ENCODE measurements around the gene DMKN. TPM values are rescaled to one million over a fixed set of nuclear protein-coding genes. Genes with fewer than 3 reads are reported as not detected.

Gene DMKN
- 57.0 and 64.1 TPM in 2 replicates for total RNA-seq
- 99.5 and 111 TPM in 2 replicates for polyA plus RNA-seq

- Histone ChIP-seq H4K20me1 (ENCODE audit: insufficient read depth, poor library complexity, severe bottlenecking) (no peaks in the 10 kb centered on the region), H3K9me2 (replicated peaks; ENCODE audit: insufficient read depth) (no peaks in the 10 kb centered on the region), H3K4me1 (ENCODE audit: insufficient read depth) (peaks cover 3% of the 10 kb centered on the region), H3K27me3 (no peaks in the 10 kb centered on the region), H3K4me3 (no peak within 1 kb of the TSS), H3K79me2 (no peaks in the 10 kb centered on the region), H2AFZ (no peak within 1 kb of the TSS), H3K4me2 (peak within 1 kb of the TSS; percentile 50), H3K27ac (no peak within 1 kb of the TSS), H3K9me3 (ENCODE audit: low read depth) (no peaks in the 10 kb centered on the region), H3K36me3 (replicated peaks; ENCODE audit: insufficient read depth, low read depth) (no peaks in the 10 kb centered on the region)
- DNase-seq (ENCODE audit: low spot score) = peak; percentile 56
- TF ChIP-seq CTCF (IDR thresholded peaks at IDR 0.05; ENCODE audit: poor library complexity) (peak; percentile 20), EZH2 (IDR thresholded peaks at IDR 0.05; ENCODE audit: borderline replicate concordance) (no peak)
- WGBS (ENCODE audit: low lambda C conversion rate, missing lambda C conversion rate) = 26% methylated on average over 15 of the region's 15 CpGs
Measured at GRCh38 chr19:35513628-35514281, at the start of gene DMKN. Gene DMKN (minus strand): TSS chr19:35513649. CDS start chr19:35513475, 174 bp downstream.

- TF ChIP-seq CTCF (IDR thresholded peaks at IDR 0.05; ENCODE audit: poor library complexity) (no peak), EZH2 (IDR thresholded peaks at IDR 0.05; ENCODE audit: borderline replicate concordance) (no peak), EZH2phosphoT487 (IDR thresholded peaks at IDR 0.05; ENCODE audit: low read depth, severe bottlenecking, unreplicated experiment) (no peak)
- no peaks in the 10 kb centered on the region for H3K9me2 ChIP-seq (replicated peaks; ENCODE audit: insufficient read depth)
- peaks cover 13% of the 10 kb centered on the region for H3K27me3 ChIP-seq
- H3K36me3 ChIP-seq (replicated peaks; ENCODE audit: insufficient read depth, low read depth) = no peaks in the 10 kb centered on the region
- no peak overlapping the region for H3K4me3 ChIP-seq
- H3K4me2 ChIP-seq = no peak overlapping the region
- no peaks in the 10 kb centered on the region for H3K9me3 ChIP-seq (ENCODE audit: low read depth)
- no peak overlapping the region for H2AFZ ChIP-seq
- DNase-seq (ENCODE audit: low spot score) = no peak
- no peaks in the 10 kb centered on the region for H3K79me2 ChIP-seq
- WGBS (ENCODE audit: low lambda C conversion rate, missing lambda C conversion rate) = no CpG with 5 or more reads among the region's 2 CpGs
- peaks cover 2% of the 10 kb centered on the region for H3K4me1 ChIP-seq (ENCODE audit: insufficient read depth)
- H3K27ac ChIP-seq = no peak overlapping the region
- no peaks in the 10 kb centered on the region for H4K20me1 ChIP-seq (ENCODE audit: insufficient read depth, poor library complexity, severe bottlenecking)
Measured at GRCh38 chr19:35562776-35563175, 49.3 kb upstream of the DMKN start.

GRCh38 chr19:35562336-35562735 lies 48.9 kb upstream of the DMKN start:
- 72% methylated on average over 16 of the region's 17 CpGs for WGBS (ENCODE audit: low lambda C conversion rate, missing lambda C conversion rate)
- peaks cover 3% of the 10 kb centered on the region for H3K4me1 ChIP-seq (ENCODE audit: insufficient read depth)
- H3K9me2 ChIP-seq (replicated peaks; ENCODE audit: insufficient read depth) = no peaks in the 10 kb centered on the region

GRCh38 chr19:35561436-35561835 lies 48.0 kb upstream of the DMKN start:
- DNase-seq (ENCODE audit: low spot score) = no peak
- H3K27me3 ChIP-seq = peaks cover 13% of the 10 kb centered on the region
- no peak overlapping the region for H3K4me3 ChIP-seq
- no peaks in the 10 kb centered on the region for H4K20me1 ChIP-seq (ENCODE audit: insufficient read depth, poor library complexity, severe bottlenecking)
- 86% methylated on average over 6 of the region's 6 CpGs for WGBS (ENCODE audit: low lambda C conversion rate, missing lambda C conversion rate)
- no peak overlapping the region for H2AFZ ChIP-seq
- H3K79me2 ChIP-seq = no peaks in the 10 kb centered on the region
- peaks cover 3% of the 10 kb centered on the region for H3K4me1 ChIP-seq (ENCODE audit: insufficient read depth)
- H3K9me2 ChIP-seq (replicated peaks; ENCODE audit: insufficient read depth) = no peaks in the 10 kb centered on the region
- H3K36me3 ChIP-seq (replicated peaks; ENCODE audit: insufficient read depth, low read depth) = no peaks in the 10 kb centered on the region
- H3K4me2 ChIP-seq = no peak overlapping the region
- H3K27ac ChIP-seq = no peak overlapping the region
- no peak for TF ChIP-seq EZH2phosphoT487 (IDR thresholded peaks at IDR 0.05; ENCODE audit: low read depth, severe bottlenecking, unreplicated experiment)
- no peak for TF ChIP-seq CTCF (IDR thresholded peaks at IDR 0.05; ENCODE audit: poor library complexity)
- TF ChIP-seq EZH2 (IDR thresholded peaks at IDR 0.05; ENCODE audit: borderline replicate concordance) = no peak
- H3K9me3 ChIP-seq (ENCODE audit: low read depth) = no peaks in the 10 kb centered on the region

More at GRCh38 chr19:35562336-35562735, 48.9 kb upstream of the DMKN start:
- Histone ChIP-seq H3K9me3 (ENCODE audit: low read depth) (no peaks in the 10 kb centered on the region), H3K4me3 (no peak overlapping the region), H4K20me1 (ENCODE audit: insufficient read depth, poor library complexity, severe bottlenecking) (no peaks in the 10 kb centered on the region), H3K4me2 (no peak overlapping the region), H3K36me3 (replicated peaks; ENCODE audit: insufficient read depth, low read depth) (no peaks in the 10 kb centered on the region), H2AFZ (no peak overlapping the region), H3K79me2 (no peaks in the 10 kb centered on the region), H3K27me3 (peaks cover 13% of the 10 kb centered on the region), H3K27ac (no peak overlapping the region)
- DNase-seq (ENCODE audit: low spot score) = no peak
- TF ChIP-seq EZH2phosphoT487 (IDR thresholded peaks at IDR 0.05; ENCODE audit: low read depth, severe bottlenecking, unreplicated experiment) (no peak), EZH2 (IDR thresholded peaks at IDR 0.05; ENCODE audit: borderline replicate concordance) (no peak)
